Ecto neural progenitor cell (in vitro differentiated cells): ENCODE results near the gene POFUT1.
"Not testable (repeated sequence)": the region's sequence is repeated elsewhere in the genome, so short reads cannot be mapped to it uniquely, and the experiment has no call there.

Experiments
- DNase-seq: peaks from one replicate; pipeline ENCODE4 v3.0.0-alpha.2; 2018; ENCODE audit warnings: low spot score

POFUT1 gene

GRCh38 chr20:32235331-32236047, 27.8 kb downstream of the POFUT1 start:
- DNase-seq = no peak

- no peak for DNase-seq
Measured at GRCh38 chr20:32236048-32236533, 28.4 kb downstream of the POFUT1 start.

DNA sequence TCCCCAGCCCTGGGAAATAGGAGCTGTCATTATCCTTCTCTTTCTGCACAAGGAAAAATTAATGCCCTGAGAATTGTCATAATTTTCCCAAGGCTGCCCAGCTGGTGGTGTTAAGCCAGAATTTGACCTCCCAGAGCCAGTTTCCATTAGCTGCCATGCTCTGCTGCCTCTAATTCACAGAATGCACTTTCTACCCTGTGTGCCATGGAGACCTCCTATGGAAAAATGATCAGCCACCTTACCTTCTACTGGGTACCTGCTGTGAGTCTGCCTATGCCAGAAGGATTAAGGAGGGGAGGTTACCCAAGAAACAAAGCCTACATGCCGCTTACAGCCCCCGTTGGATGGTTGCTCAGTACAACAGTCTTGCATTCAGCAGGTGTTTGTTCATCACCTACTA, 29.1 kb downstream of the POFUT1 start:
- no peak for DNase-seq

GRCh38 chr20:32237419-32237818, 29.7 kb downstream of the POFUT1 start:
- DNase-seq = no peak

- DNase-seq = no peak
Measured at GRCh38 chr20:32238483-32239425, 31.1 kb downstream of the POFUT1 start.

GRCh38 chr20:32240205-32240604, 32.5 kb downstream of the POFUT1 start:
- no peak for DNase-seq

DNA sequence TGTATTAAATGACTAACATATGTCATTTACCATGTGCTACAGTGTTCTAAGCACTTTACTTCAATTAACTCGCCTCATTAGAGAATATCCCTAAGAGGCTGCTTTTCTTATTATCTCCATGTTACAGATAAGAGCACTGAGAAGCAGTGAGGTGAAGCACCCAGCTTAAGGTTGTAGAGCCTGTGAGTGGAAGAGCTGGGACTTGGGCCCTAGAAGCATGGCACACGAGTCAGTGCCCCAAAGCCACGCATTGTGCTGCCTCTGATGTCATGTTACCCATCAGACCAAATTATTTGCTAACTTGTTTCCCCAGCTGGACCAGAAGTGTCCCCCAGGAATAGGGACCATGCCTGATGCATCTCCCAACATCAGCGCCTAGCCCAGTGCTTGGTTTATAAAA, 34.1 kb downstream of the POFUT1 start:
- DNase-seq = no peak

- no peak for DNase-seq
Measured at GRCh38 chr20:32244150-32244823, 36.6 kb downstream of the POFUT1 start.

DNA sequence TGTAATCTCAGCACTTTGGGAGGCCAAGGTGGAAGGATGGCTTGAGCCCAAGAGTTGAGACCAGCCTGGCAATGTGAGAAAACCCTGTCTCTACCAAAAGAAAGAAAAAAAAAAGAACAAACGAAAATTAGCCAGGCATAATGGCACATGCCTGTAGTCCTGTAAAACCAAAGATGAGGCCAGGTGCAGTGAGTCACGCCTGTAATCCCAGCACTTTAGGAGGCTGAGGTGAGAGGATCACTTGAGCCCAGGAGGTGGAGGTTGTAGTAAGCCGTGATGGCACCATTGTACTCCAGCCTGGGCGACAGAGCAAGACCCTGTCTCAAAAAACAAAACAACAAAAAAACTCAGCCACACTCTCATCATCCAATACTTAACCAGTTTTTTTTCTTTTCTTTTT, 37.3 kb downstream of the POFUT1 start:
- no peak for DNase-seq

DNA sequence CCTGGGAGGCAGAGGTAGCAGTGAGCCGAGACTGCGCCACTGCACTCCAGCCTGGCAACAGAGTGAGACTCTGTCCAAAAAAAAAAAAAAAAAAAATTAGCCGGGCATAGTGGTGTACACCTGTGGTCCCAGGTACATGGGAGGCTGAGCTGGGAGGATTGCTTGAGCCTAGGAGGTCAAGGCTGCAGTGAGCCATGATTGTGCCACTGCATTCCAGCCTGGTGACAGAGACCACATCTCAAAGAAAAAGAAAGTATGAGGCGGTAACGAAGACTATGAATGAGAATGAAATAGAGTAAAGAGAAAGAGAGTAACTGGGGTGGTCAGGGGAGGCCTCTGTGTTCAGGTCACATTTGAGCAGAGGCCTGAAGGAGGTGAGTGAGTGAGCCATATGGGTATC, 38.5 kb downstream of the POFUT1 start:
- DNase-seq = not testable (repeated sequence)

GRCh38 chr20:32248043-32248442, 40.4 kb downstream of the POFUT1 start:
- no peak for DNase-seq

DNA sequence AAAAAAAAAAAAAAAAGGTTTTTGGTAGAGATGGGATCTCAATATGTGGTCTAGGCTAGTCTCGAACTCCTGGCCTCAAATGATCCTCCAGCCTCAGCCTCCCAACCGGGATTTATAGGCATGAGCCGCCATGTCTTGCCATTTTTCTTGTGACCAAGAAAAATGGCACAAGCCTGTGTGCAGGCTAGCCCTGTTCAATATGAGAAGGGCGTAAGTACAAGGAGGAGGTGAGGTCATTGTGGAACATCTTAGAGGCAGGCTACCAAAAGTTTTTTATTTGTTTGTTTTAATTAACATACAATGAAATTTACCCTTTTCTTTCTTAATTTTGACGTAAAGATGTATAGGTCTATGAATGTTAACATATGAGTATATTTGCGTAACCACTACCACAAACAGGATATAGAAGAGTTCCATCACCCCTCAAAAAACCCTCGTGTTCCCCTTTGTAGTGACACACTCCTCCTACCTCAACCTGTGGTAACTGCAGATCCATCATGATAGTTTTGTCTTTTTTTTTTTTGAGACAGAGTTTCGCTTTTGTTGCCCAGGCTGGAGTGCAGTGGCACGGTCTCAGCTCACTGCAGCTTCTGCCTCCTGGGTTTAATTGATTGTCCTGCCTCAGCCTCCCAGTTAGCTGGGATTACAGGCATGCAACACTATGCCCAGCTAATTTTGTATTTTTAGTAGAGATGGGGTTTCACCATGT, 41.5 kb downstream of the POFUT1 start:
- no peak for DNase-seq

GRCh38 chr20:32251470-32251869, 43.8 kb downstream of the POFUT1 start:
- no peak for DNase-seq

- DNase-seq = no peak
Measured at GRCh38 chr20:32252189-32252588, 44.5 kb downstream of the POFUT1 start.

DNA sequence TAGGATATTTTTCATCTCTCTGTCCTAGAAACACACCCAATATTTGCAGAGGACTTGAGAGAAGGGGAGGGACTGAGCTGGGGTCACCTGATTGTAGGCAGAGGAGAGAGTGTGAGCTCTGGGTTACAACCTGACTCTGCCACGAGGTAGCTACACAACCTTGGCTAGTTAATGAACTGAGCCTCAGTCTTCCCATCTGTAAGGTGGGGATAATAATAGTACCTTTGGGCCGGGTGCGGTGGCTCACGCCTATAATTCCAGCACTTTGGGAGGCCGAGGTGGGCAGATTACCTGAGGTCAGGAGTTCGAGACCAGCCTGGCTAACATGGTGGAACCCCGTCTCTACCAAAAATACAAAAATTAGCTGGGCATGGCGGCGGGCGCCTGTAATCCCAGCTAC, 53.3 kb downstream of the POFUT1 start:
- DNase-seq = not testable (repeated sequence)

- no peak for DNase-seq
Measured at GRCh38 chr20:32261644-32262043, 54.0 kb downstream of the POFUT1 start.

- DNase-seq = no peak
Measured at GRCh38 chr20:32263398-32263954, 55.8 kb downstream of the POFUT1 start.

DNA sequence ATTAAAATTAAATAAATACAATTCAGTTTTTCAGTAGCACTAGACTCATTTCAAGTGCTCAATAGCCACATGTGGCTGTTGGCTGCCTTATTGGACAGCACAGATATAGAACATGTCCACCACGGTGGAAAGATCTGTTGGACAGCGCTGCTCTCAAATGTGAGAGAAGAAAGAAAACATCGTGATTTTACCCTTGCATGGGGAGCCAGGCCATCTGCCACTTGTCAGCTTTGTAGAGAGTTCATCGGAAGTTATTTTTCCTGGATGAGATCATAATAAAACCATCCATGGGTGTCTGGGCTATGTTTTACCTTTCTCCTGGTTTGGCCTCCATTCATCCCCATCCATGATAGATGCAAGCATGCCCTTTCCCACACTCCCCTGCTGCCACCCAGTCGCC, 63.9 kb downstream of the POFUT1 start:
- no peak for DNase-seq

GRCh38 chr20:32274359-32274758, 66.7 kb downstream of the POFUT1 start:
- DNase-seq = no peak

- DNase-seq = not testable (repeated sequence)
Measured at GRCh38 chr20:32275163-32275562, 67.5 kb downstream of the POFUT1 start.

GRCh38 chr20:32277361-32278198, 69.9 kb downstream of the POFUT1 start, which contains the start of gene KIF3B:
TSS of gene KIF3B (plus strand) at chr20:32277651. CDS start at chr20:32309778, 32,127 bp downstream.
- DNase-seq = peak; percentile 88
